Iris pigment epithelial cell (primary cell): Measurements from ENCODE around the gene RTBDN.
A peak's percentile ranks its signal among the peaks of the same experiment; 100 is the strongest.

Experiments used
- DNase-seq: peaks from one replicate; pipeline ENCODE4 v3.0.0-alpha.2; 2011; ENCODE audit warnings: low read depth

The RTBDN gene

GRCh38 chr19:12834566-12834943 is at the start of gene RTBDN:
Gene RTBDN, minus strand, starts transcription at chr19:12834579. Its CDS starts 4,600 bp downstream, at chr19:12829979.
- DNase-seq = no peak

GRCh38 chr19:12882589-12882988 is 48.2 kb upstream of the RTBDN start:
- DNase-seq = no peak

GRCh38 chr19:12881172-12881808 is 46.9 kb upstream of the RTBDN start, which contains the start of gene DNASE2:
Gene DNASE2, minus strand, starts transcription at chr19:12881449. Its CDS starts 74 bp downstream, at chr19:12881375.
- DNase-seq = peak; percentile 86

- no peak for DNase-seq
Measured at GRCh38 chr19:12880551-12881171, 46.3 kb upstream of the RTBDN start.

- no peak for DNase-seq
Measured at GRCh38 chr19:12875086-12875485, 40.7 kb upstream of the RTBDN start.

DNA sequence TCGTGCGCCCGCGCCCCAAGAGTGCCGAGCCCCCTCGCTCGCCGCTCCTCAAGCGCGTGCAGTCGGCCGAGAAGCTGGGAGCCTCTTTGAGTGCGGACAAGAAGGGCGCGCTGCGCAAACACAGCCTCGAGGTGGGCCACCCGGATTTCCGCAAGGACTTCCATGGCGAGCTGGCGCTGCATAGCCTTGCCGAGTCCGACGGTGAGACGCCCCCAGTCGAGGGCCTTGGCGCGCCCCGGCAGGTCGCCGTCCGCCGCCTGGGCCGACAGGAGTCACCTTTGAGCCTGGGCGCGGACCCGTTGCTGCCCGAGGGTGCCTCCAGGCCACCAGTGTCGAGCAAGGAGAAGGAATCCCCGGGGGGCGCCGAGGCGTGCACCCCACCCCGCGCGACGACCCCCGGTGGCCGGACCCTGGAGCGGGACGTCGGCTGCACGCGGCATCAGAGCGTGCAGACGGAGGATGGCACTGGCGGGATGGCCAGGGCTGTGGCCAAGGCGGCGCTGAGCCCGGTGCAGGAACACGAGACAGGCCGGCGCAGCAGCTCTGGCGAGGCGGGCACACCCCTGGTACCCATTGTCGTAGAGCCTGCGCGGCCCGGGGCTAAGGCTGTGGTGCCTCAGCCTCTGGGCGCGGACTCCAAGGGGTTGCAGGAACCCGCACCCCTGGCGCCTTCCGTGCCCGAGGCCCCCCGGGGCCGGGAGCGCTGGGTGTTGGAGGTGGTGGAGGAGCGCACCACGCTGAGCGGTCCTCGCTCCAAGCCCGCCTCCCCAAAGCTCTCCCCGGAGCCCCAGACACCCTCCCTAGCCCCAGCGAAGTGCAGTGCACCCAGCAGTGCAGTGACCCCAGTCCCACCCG is 39.7 kb upstream of the RTBDN start:
- no peak for DNase-seq

- peak; percentile 86 for DNase-seq
Measured at GRCh38 chr19:12872941-12873890, 38.8 kb upstream of the RTBDN start.

DNA sequence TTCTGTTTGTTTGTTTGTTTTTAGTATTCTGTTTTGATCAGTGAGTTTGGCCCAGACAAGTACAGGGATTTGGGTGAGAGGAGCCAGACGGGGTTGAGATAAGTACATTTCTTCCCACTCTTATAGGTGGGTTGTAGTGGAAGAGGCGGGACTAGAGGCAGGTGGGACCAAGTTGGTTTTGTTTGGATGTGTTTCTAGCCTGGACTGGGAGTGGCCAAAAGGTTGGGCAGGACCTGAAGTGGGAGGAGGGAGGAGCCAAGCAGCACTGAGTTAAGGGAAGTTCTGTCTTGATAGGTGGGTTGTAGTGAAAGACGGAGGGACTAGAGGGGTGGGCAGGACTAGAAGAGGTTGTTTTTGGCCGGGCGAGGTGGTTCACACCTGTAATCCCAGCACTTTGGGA is 37.9 kb upstream of the RTBDN start:
- no peak for DNase-seq

DNA sequence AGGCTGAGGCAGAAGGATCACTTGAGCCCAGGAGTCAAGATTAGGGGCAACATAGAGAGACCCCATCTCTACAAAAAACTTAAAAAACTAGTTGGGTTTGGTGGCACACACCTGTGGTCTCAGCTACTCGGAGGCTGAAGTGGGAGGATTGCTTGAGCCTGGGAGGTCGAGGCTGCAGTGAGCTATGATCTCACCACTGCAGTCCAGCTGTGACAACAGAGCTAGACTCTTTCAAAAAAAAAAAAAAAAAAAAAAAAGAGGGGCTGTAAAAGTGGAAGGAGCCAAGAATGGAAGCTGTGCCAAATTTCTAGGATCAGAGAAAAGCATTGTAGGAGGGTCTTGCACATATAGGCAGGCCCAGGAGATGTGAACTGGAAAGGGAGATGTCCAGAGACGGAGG is 37.3 kb upstream of the RTBDN start:
- no peak for DNase-seq

- peak; percentile 43 for DNase-seq
Measured at GRCh38 chr19:12868540-12869112, 34.2 kb upstream of the RTBDN start.

DNA sequence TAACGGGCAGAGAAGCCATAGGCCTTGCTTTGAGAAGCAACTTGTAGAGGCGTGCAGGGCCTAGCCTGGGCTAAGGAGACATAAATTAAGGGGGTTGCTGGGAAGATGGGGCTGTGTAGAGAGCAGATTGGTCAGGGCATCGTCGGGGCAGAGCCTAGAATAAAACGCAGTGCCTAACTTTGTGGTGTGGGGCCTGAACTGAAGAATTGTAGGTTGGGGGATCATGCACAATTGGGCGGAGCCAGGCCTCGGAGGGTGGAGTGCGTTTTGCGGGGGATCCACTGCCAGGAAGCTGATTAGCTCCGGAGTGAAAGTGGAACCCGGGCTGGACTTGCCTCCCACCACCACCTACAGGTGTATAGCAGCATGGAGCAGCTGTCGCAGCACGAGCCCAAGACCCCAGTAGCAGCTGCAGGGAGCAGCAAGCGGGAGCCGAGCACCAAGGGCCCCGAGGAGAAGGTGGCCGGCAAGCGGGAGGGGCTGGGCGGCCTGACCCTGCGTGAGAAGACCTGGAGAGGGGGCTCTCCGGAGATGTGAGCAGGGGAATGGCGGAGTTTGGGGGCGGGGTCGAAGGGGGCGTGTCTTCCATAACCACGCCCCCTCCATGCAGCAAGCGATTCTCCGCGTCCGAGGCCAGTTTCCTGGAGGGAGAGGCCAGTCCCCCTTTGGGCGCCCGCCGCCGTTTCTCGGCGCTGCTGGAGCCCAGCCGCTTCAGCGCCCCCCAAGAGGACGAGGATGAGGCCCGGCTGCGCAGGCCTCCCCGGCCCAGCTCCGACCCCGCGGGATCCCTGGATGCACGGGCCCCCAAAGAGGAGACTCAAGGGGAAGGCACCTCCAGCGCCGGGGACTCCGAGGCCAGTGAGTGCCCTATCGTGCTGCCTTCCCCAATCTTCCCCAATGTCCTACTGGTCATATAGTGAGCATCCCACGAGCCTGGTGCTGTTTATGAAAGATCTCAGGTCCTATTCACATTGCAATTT is 33.0 kb upstream of the RTBDN start:
- DNase-seq = peak; percentile 55

- no peak for DNase-seq
Measured at GRCh38 chr19:12866416-12867119, 32.2 kb upstream of the RTBDN start.

DNA sequence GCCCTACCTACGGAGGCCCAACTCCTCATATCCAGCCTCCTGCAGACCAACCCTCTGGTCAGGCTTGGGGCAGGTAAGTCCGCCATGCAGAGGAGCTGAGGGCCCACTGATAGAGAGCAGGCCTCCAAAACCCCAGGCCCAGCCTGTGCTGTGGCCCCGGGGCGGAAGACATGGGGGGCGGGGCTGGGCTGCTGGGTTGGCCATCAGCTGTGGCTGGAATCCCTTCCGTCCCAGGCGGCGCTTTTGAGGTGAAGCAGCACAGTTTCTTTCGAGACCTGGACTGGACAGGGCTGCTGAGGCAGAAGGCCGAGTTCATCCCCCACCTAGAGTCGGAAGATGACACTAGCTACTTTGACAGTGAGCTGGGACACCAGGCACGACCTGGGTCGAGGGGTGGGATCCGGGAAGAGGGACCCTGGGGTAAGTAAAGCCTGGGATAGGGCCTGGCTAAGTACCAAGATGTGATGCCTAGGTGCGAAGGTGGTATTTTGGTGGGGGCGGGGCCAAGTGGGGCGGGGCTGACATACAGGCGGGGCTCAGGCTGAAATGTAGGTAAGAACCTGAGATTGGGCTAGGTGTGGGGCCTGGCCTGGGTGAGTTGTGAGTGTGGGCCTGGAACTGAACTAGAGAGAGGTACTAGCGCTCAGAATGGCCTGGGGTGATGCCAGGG is 31.5 kb upstream of the RTBDN start:
- no peak for DNase-seq

GRCh38 chr19:12864721-12865715 is 30.6 kb upstream of the RTBDN start:
- no peak for DNase-seq

DNA sequence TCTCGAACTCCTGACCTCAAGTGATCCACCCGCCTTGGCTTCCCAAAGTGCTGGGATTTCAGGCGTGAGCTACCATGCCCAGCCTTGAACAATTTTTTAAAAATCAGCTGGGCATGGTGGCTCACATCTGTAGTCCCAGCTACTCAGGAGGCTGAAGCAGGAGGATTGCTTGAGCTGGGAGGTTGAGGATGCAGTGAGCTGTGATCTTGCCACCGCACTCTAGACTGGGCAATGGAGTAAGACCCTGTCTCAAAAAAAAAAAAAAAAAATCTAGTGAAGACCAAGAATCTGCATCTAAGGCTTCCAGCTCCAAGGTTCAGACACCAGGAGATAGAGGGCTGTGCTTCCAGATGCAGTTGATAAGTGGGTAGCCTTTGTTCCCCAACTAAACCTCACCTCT is 29.8 kb upstream of the RTBDN start:
- DNase-seq = no peak

DNA sequence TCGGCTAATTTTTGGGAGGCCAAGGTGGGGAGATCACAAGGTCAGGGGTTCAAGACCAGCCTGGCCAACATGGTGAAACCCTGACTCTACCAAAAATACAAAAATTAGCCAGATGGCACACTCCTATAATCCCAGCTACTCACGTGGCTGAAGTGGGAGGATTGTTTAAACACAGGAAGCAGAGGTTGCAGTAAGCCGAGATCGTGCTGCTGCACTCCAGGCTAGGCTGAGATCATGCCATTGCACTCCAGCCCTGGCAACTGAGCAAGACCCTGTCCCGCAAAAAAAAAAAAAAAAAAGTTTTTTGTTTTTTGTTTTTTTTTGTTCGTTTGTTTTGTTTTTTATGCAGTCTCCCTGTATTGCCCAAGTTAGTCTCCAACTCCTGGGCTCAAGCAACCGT is 25.2 kb upstream of the RTBDN start:
- no peak for DNase-seq

- DNase-seq = no peak
Measured at GRCh38 chr19:12858041-12858928, 23.9 kb upstream of the RTBDN start.
